ENCODE measurements around the gene MED12L.

DNA sequence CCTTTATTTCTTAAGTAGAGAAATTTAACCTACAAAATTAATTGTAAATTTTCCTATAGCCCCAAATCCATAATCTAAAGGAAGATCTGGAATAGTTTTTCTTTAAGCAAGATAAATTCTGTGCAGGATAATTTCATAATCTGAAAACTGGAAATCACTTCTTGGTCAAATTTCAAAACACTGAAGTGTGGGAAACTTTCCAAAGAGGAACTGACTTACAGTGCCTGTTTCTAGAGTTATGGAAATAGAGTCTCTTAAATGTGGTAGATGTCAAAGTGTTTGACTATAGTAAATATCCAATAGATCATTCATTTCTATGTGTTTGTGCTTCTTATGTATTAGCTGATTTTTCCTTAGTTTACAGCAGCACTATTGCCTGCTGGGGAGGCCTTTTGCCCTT is 245.4 kb downstream of the MED12L start:
- TF ChIP-seq POLR2A (IDR thresholded peaks at IDR 0.05) (no peak), POLR2AphosphoS5 (IDR thresholded peaks at IDR 0.05) (no peak)
- TF ChIP-seq, protein P1, sequence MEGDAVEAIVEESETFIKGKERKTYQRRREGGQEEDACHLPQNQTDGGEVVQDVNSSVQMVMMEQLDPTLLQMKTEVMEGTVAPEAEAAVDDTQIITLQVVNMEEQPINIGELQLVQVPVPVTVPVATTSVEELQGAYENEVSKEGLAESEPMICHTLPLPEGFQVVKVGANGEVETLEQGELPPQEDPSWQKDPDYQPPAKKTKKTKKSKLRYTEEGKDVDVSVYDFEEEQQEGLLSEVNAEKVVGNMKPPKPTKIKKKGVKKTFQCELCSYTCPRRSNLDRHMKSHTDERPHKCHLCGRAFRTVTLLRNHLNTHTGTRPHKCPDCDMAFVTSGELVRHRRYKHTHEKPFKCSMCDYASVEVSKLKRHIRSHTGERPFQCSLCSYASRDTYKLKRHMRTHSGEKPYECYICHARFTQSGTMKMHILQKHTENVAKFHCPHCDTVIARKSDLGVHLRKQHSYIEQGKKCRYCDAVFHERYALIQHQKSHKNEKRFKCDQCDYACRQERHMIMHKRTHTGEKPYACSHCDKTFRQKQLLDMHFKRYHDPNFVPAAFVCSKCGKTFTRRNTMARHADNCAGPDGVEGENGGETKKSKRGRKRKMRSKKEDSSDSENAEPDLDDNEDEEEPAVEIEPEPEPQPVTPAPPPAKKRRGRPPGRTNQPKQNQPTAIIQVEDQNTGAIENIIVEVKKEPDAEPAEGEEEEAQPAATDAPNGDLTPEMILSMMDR (IDR thresholded peaks at IDR 0.05) = no peak

All from upper lobe of left lung (tissue), 4 donors.